Smooth muscle cell (in vitro differentiated cells): ENCODE measurements around the gene RBBP8. TPM values are rescaled to one million over a fixed set of nuclear protein-coding genes. Genes with fewer than 3 reads are reported as not detected.

Source experiments
- DNase-seq: peaks from one replicate; lab custom pipeline; 2025; ENCODE audit not compliant: unreplicated experiment; lab: John Stamatoyannopoulos, UW
- H2AFZ ChIP-seq: fragments of 200-600 bp; sonication (generic); 2 replicates; pipeline ENCODE4 v1.6.0; 2016; ENCODE audit warnings: antibody characterized with exemption, low read depth, mild to moderate bottlenecking
- H3F3A ChIP-seq: fragments of 200-600 bp; sonication (generic); 2 replicates; pipeline ENCODE4 v1.6.0; 2017; ENCODE audit warnings: antibody characterized with exemption, low read depth
- H3K27ac ChIP-seq: fragments of 200-600 bp; sonication (generic); 2 replicates; pipeline ENCODE4 v1.5.1; 2016; ENCODE audit warnings: low read depth, mild to moderate bottlenecking
- H3K27me3 ChIP-seq: fragments of 200-600 bp; sonication (generic); 2 replicates; pipeline ENCODE4 v1.6.1; 2016; ENCODE audit warnings: low read depth, mild to moderate bottlenecking
- H3K36me3 ChIP-seq: fragments of 200-600 bp; sonication (generic); 2 replicates; pipeline ENCODE4 v1.5.1; 2016; ENCODE audit warnings: low read depth
- H3K4me1 ChIP-seq: fragments of 200-600 bp; sonication (generic); 2 replicates; pipeline ENCODE4 v1.5.1; 2016; ENCODE audit warnings: low read depth
- H3K4me2 ChIP-seq: fragments of 200-600 bp; sonication (generic); 2 replicates; pipeline ENCODE4 v1.6.0; 2016; ENCODE audit warnings: mild to moderate bottlenecking
- H3K4me3 ChIP-seq: fragments of 200-600 bp; sonication (generic); 2 replicates; pipeline ENCODE4 v1.5.1; 2016; ENCODE audit warnings: mild to moderate bottlenecking
- H3K79me2 ChIP-seq: fragments of 200-600 bp; sonication (generic); 2 replicates; pipeline ENCODE4 v1.6.0; 2016; ENCODE audit warnings: low read depth, mild to moderate bottlenecking
- H3K9ac ChIP-seq: fragments of 200-600 bp; sonication (generic); 2 replicates; pipeline ENCODE4 v1.6.0; 2016; ENCODE audit warnings: low read depth
- H3K9me3 ChIP-seq: fragments of 200-600 bp; sonication (generic); replicated peaks from 2 replicates; pipeline ENCODE4 v1.5.1; 2016; ENCODE audit warnings: low read depth
- H4K20me1 ChIP-seq: fragments of 200-600 bp; sonication (generic); 2 replicates; pipeline ENCODE4 v1.6.0; 2016; ENCODE audit warnings: low read depth
- CTCF ChIP-seq: fragments of 200-600 bp; sonication (generic); IDR thresholded peaks from 2 replicates; pipeline ENCODE4 v1.5.1; 2017; ENCODE audit warnings: borderline replicate concordance, mild to moderate bottlenecking, antibody characterized with exemption; ENCODE audit not compliant: insufficient read depth, poor library complexity, severe bottlenecking
- WGBS: methylation state at CpG from one replicate; pipeline ENCODE4 v1.1.7; 2016; ENCODE audit warnings: low lambda C conversion rate; 5-methylcytosine and 5-hydroxymethylcytosine counted together
- polyA plus RNA-seq: library from polyadenylated mRNA; unstranded; fragments of >200 nt; fragmentation: Nextera tagmentation; extraction: Ambion mirVana; gene quantifications from 2 replicates; pipeline ENCODE4 v1.2.1, GENCODE V29; 2016
- total RNA-seq: library from RNA; depleted of rRNA; stranded (reverse); fragments of >200 nt; gene quantifications from 2 replicates; pipeline ENCODE4 v1.2.3, GENCODE V29; 2014

Gene RBBP8
- total and polyA plus RNA-seq, 2 experiments from 2014 or later: 11.7 to 39.3 TPM

GRCh38 chr18:22987547-22988189 is 54.5 kb downstream of the RBBP8 start:
- Histone ChIP-seq H3F3A (no peaks in the 10 kb centered on the region), H3K4me1 (no peaks in the 10 kb centered on the region), H3K27ac (no peak overlapping the region), H3K27me3 (no peaks in the 10 kb centered on the region), H3K79me2 (no peaks in the 10 kb centered on the region), H3K9ac (no peak overlapping the region), H4K20me1 (no peaks in the 10 kb centered on the region), H3K36me3 (no peaks in the 10 kb centered on the region), H3K4me3 (no peak overlapping the region), H2AFZ (no peak overlapping the region), H3K4me2 (no peak overlapping the region), H3K9me3 (no peaks in the 10 kb centered on the region)
- no peak for TF ChIP-seq CTCF
- WGBS: 86% methylated on average over 3 of the region's 3 CpGs
- DNase-seq: no peak

GRCh38 chr18:22988208-22988607 is 55.1 kb downstream of the RBBP8 start:
- 95% methylated on average over 3 of the region's 3 CpGs for WGBS
- Histone ChIP-seq H3K9ac (no peak overlapping the region), H4K20me1 (no peaks in the 10 kb centered on the region), H3K79me2 (no peaks in the 10 kb centered on the region), H2AFZ (no peak overlapping the region), H3K4me1 (no peaks in the 10 kb centered on the region), H3F3A (no peaks in the 10 kb centered on the region), H3K36me3 (no peaks in the 10 kb centered on the region), H3K4me2 (no peak overlapping the region), H3K27ac (no peak overlapping the region), H3K27me3 (no peaks in the 10 kb centered on the region), H3K9me3 (no peaks in the 10 kb centered on the region), H3K4me3 (no peak overlapping the region)
- no peak for DNase-seq
- TF ChIP-seq CTCF: no peak

GRCh38 chr18:22998344-22998743 is 65.2 kb downstream of the RBBP8 start:
- no peak for TF ChIP-seq CTCF
- Histone ChIP-seq H3K4me1 (no peaks in the 10 kb centered on the region), H3K9ac (no peak overlapping the region), H3K27me3 (no peaks in the 10 kb centered on the region), H3K9me3 (no peaks in the 10 kb centered on the region), H3K36me3 (no peaks in the 10 kb centered on the region), H3K79me2 (no peaks in the 10 kb centered on the region), H3K4me2 (no peak overlapping the region), H3K27ac (no peak overlapping the region), H2AFZ (no peak overlapping the region), H3F3A (no peaks in the 10 kb centered on the region), H3K4me3 (no peak overlapping the region), H4K20me1 (no peaks in the 10 kb centered on the region)
- no peak for DNase-seq
- WGBS: 93% methylated on average over 3 of the region's 3 CpGs

GRCh38 chr18:22999212-22999611 is 66.1 kb downstream of the RBBP8 start:
- Histone ChIP-seq H3K27me3 (no peaks in the 10 kb centered on the region), H3K4me1 (no peaks in the 10 kb centered on the region), H3K4me2 (no peak overlapping the region), H3K79me2 (no peaks in the 10 kb centered on the region), H3K36me3 (no peaks in the 10 kb centered on the region), H3K4me3 (no peak overlapping the region), H4K20me1 (no peaks in the 10 kb centered on the region), H3K27ac (no peak overlapping the region), H3K9ac (no peak overlapping the region), H3K9me3 (no peaks in the 10 kb centered on the region), H2AFZ (no peak overlapping the region), H3F3A (no peaks in the 10 kb centered on the region)
- no peak for TF ChIP-seq CTCF
- no peak for DNase-seq
- WGBS: 100% methylated on average over 1 of the region's 1 CpG
